K562 (cell line): ENCODE results near the gene RGS19. TPM values are rescaled to one million over a fixed set of nuclear protein-coding genes. Genes with fewer than 3 reads are reported as not detected.

Source experiments
- ATAC-seq: fragments of 200-7000 bp; cut with Tn5 transposase; 3 replicates; pipeline ENCODE4 v1.9.1; 2020; ENCODE audit warnings: moderate library complexity
- BruUV-seq: library from RNA; stranded (reverse); fragments of 400-500 nt; replicated peaks from 2 replicates; lab custom pipeline; 2021; lab: Mats Ljungman, UMichigan
- CTCF ChIA-PET: fragments of 300-600 bp; formaldehyde crosslinking; extraction: SDS; loops from one replicate; lab custom pipeline; 2021; ENCODE audit warnings: low intra/inter-chr PET ratio; lab: Yijun Ruan, JAX
- POLR2A ChIA-PET: fragments of 300-600, 350-650 bp; sonication (Branson Sonifier 250); formaldehyde crosslinking; extraction: SDS; loops from one replicate; lab custom pipeline; 2021; ENCODE audit warnings: antibody characterized with exemption, inconsistent platforms; lab: Yijun Ruan, JAX
- DNase-seq, 4 experiments: peaks; one replicate each; pipeline versions ENCODE4 v3.0.0 to v3.0.0-alpha.2; 2011 to 2018; ENCODE audit warnings: low spot score in 3 of 4, mixed read lengths in 3 of 4; ENCODE audit errors: extremely low read depth in 1 of 4
- FAIRE-seq: peaks from 2 replicates; lab custom pipeline; 2011; peaks lifted over from hg19 to GRCh38; lab: Jason Lieb, UNC
- H2AFZ ChIP-seq: 2 replicates; pipeline ENCODE4 v1.6.0; 2011; ENCODE audit warnings: low read depth, low read length, control low read depth, inconsistent platforms
- H3K27ac ChIP-seq: fragments of 200-600 bp; 3 replicates; pipeline ENCODE4 v1.8.0; 2011; ENCODE audit warnings: low read depth, mild to moderate bottlenecking, control low read depth, inconsistent platforms, low read length, moderate library complexity, mixed read lengths; ENCODE audit errors: extremely low read depth
- H3K27me3 ChIP-seq, 2 experiments: fragments of 300-600 bp in 1 of 2; 2 replicates in 1 of 2; 3 replicates in 1 of 2; pipeline versions ENCODE4 v1.6.0 to v1.8.0; 2011; ENCODE audit warnings: inconsistent platforms in 2 of 2, low read length in 2 of 2, mild to moderate bottlenecking in 1 of 2, mixed read lengths in 1 of 2, moderate library complexity in 1 of 2; ENCODE audit not compliant: control insufficient read depth in 2 of 2, insufficient read depth in 2 of 2
- H3K36me3 ChIP-seq: fragments of 300-600 bp; 3 replicates; pipeline ENCODE4 v1.8.0; 2011; ENCODE audit warnings: mild to moderate bottlenecking, low read length, inconsistent platforms; ENCODE audit not compliant: control insufficient read depth, insufficient read depth
- H3K4me1 ChIP-seq, 2 experiments: fragments of 200-600 bp in 1 of 2; replicated peaks in 1 of 2; 2 replicates in 1 of 2; 3 replicates in 1 of 2; pipeline versions ENCODE4 v1.5.1 to v1.8.0; 2011; ENCODE audit warnings: inconsistent platforms in 2 of 2, low read length in 2 of 2, mild to moderate bottlenecking in 1 of 2, mixed read lengths in 1 of 2, moderate library complexity in 1 of 2; ENCODE audit not compliant: control insufficient read depth in 2 of 2, insufficient read depth in 2 of 2
- H3K4me2 ChIP-seq: 2 replicates; pipeline ENCODE4 v1.6.1; 2011; ENCODE audit warnings: low read length, control low read depth, inconsistent platforms, mixed read lengths; ENCODE audit not compliant: insufficient read depth
- H3K4me3 ChIP-seq: fragments of 200-600 bp; sonication (generic), shearing (Covaris generic); 2 replicates; pipeline ENCODE4 v1.5.1; 2016; ENCODE audit warnings: control low read depth, inconsistent platforms
- H3K79me2 ChIP-seq: fragments of 200-600 bp; 3 replicates; pipeline ENCODE4 v1.8.0; 2011; ENCODE audit warnings: low read length, inconsistent platforms; ENCODE audit not compliant: control insufficient read depth, insufficient read depth
- H3K9ac ChIP-seq, 2 experiments: 2 replicates each; pipeline versions ENCODE4 v1.6.0 to v1.6.1; 2011; ENCODE audit warnings: low read depth in 2 of 2, low read length in 2 of 2, control low read depth in 1 of 2, inconsistent platforms in 1 of 2, mild to moderate bottlenecking in 1 of 2, mixed read lengths in 1 of 2; ENCODE audit not compliant: insufficient read depth in 1 of 2
- H3K9me1 ChIP-seq: one replicate; pipeline ENCODE4 v1.6.0; 2011; ENCODE audit warnings: inconsistent platforms, mild to moderate bottlenecking, low read length, moderate library complexity; ENCODE audit not compliant: control insufficient read depth, insufficient read depth
- H3K9me3 ChIP-seq: replicated peaks from 2 replicates; pipeline ENCODE4 v1.5.1; 2011; ENCODE audit warnings: low read depth, low read length, inconsistent platforms; ENCODE audit not compliant: control insufficient read depth, insufficient read depth
- H4K20me1 ChIP-seq: replicated peaks from 2 replicates; pipeline ENCODE4 v1.6.1; 2011; ENCODE audit warnings: low read length, inconsistent platforms, mixed read lengths; ENCODE audit not compliant: control insufficient read depth, insufficient read depth
- EGR1 ChIP-seq: fragments of 450-650 bp; conservative IDR thresholded peaks from 2 replicates; pipeline ENCODE4 v1.6.1; 2017; ENCODE audit warnings: mild to moderate bottlenecking
- HDAC2 ChIP-seq: fragments of 450-650 bp; IDR thresholded peaks from 2 replicates; pipeline ENCODE4 v1.6.1; 2016; ENCODE audit warnings: mild to moderate bottlenecking
- ZBTB7A ChIP-seq: IDR thresholded peaks from 2 replicates; pipeline ENCODE4 v1.6.1; 2011; ENCODE audit warnings: low read depth, mild to moderate bottlenecking, low read length, moderate library complexity, borderline replicate concordance; ENCODE audit not compliant: control insufficient read depth
- ZFPM2 ChIP-seq: fragments of 250-450 bp; sonication (Bioruptor Pico); IDR thresholded peaks from 2 replicates; pipeline ENCODE4 v1.5.1; 2022; ENCODE audit warnings: mild to moderate bottlenecking
- WGBS: fragments of 100-300 bp; shearing (Covaris generic); methylation state at CpG from one replicate; pipeline ENCODE4 v1.1.6; 2016; ENCODE audit warnings: low coverage, mixed read lengths; ENCODE audit not compliant: insufficient coverage; ENCODE audit errors: missing lambda C conversion rate; 5-methylcytosine and 5-hydroxymethylcytosine counted together
- in situ Hi-C: fragments of 300-500 bp; cut with MboI; formaldehyde crosslinking; loops from 4 replicates; pipeline ENCODE4 v1.15.0; 2018; ENCODE audit warnings: inconsistent platforms, mixed read lengths
- intact Hi-C: fragments of 100-400 bp; cut with micrococcal nuclease; formaldehyde crosslinking; loops from 2 replicates; pipeline ENCODE4 v1.14.2; 2022
- polyA plus RNA-seq, 8 experiments: library from polyadenylated mRNA; depleted of rRNA in 4 of 8; stranded (reverse) in 5 of 8; unstranded in 3 of 8; fragments of >200 nt; fragmentation: Nextera tagmentation in 2 of 8; fragmentation: Illumina TruSeq in 1 of 8; extraction: Ambion mirVana in 2 of 8; extraction: Trizol in 1 of 8; gene quantifications; 2 replicates each; pipeline versions ENCODE4 v1.2.1 to v1.2.3, GENCODE V29; 2011 to 2014; ENCODE audit warnings: inconsistent platforms in 1 of 8, missing spikeins in 1 of 8
- total RNA-seq, 7 experiments: library from RNA; depleted of rRNA in 6 of 7; stranded (reverse); fragments of >200 nt in 6 of 7; fragmentation: Illumina TruSeq in 2 of 7; extraction: Trizol in 2 of 7; gene quantifications; 2 replicates each; pipeline versions ENCODE4 v1.2.1 to v1.2.3, GENCODE V29; 2011 to 2021; ENCODE audit warnings: low replicate concordance in 1 of 7

The RGS19 gene
- total and polyA plus RNA-seq, 9 of the 15 experiments (the other 6 are each of a cell fraction or from before 2014, with no cell fraction given) = 0.41 to 23.7 (median 14.6) TPM

GRCh38 chr20:64051561-64052325 is 27.6 kb downstream of the RGS19 start:
- FAIRE-seq = no peak
- intact Hi-C loops = loop anchor here (5.0 kb wide), 1 partner anchor 74 kb away; the partner anchor contains the start of gene SAMD10
- ATAC-seq = no peak
- CTCF ChIA-PET = no interaction called here
- H3K9me3 ChIP-seq = no peaks in the 10 kb centered on the region
- DNase-seq = no peak
- no peak overlapping the region for H3K27ac ChIP-seq
- H3K9me1 ChIP-seq = no peaks in the 10 kb centered on the region
- POLR2A ChIA-PET = interaction anchor here (1.2 to 2.5 kb wide), 3 partner anchors 10 to 14 kb away, joined by 3 to 14 read pairs (median 4); no protein-coding TSS in a partner anchor
- peaks cover 24 to 87% of the 10 kb centered on the region in 2 experiments for H3K4me1 ChIP-seq
- H3K79me2 ChIP-seq = peaks cover 12% of the 10 kb centered on the region
- in situ Hi-C loops = no loop called here
- no peaks in the 10 kb centered on the region for H4K20me1 ChIP-seq
- TF ChIP-seq ZBTB7A = 0 out of 2 replicates have a peak, but pooled peaks have one; percentile 2
- 0 out of 2 replicates have a peak, but pooled peaks have one; percentile 3 for TF ChIP-seq EGR1
- no peak for TF ChIP-seq ZFPM2 (CRISPR knock-in tag)
- TF ChIP-seq HDAC2 = no peak
- TF ChIP-seq, all 486 proteins: peak for 2
- Histone ChIP-seq H3K36me3 (peaks cover 12% of the 10 kb centered on the region; the same call in 1 of the 3 replicates), H3K4me3 (no peak overlapping the region), H2AFZ (no peak overlapping the region), H3K9ac (peak overlapping the region in 1 of 2 experiments; percentile 88; a peak in 2 of 4 replicates), H3K27me3 (no peaks in the 10 kb centered on the region), H3K4me2 (no peak overlapping the region)
- BruUV-seq = no TSS peak
- 67% methylated on average over 9 of the region's 15 CpGs for WGBS
